Vagina (tissue), 2 donors: ENCODE data around the gene ACSS1.

Source experiments
- POLR2AphosphoS5 ChIP-seq, 2 donors: sonication (generic); formaldehyde crosslinking; IDR thresholded peaks; one replicate each; pipeline ENCODE4 v1.9.0; 2017; ENCODE audit warnings: antibody characterized with exemption in 2 of 2, mild to moderate bottlenecking in 2 of 2, low read depth in 1 of 2; ENCODE audit not compliant: insufficient read depth in 1 of 2
- TF ChIP-seq, protein P1 (sequence below), 3 experiments: fragments of 450-650 bp in 2 of 3; fragments of 200-600 bp in 1 of 3; sonication (generic) in 1 of 3; IDR thresholded peaks; one replicate each; pipeline ENCODE4 v1.5.1; 2017 to 2019; ENCODE audit warnings: antibody characterized with exemption in 3 of 3, mild to moderate bottlenecking in 2 of 3, moderate library complexity in 2 of 3

DNA sequence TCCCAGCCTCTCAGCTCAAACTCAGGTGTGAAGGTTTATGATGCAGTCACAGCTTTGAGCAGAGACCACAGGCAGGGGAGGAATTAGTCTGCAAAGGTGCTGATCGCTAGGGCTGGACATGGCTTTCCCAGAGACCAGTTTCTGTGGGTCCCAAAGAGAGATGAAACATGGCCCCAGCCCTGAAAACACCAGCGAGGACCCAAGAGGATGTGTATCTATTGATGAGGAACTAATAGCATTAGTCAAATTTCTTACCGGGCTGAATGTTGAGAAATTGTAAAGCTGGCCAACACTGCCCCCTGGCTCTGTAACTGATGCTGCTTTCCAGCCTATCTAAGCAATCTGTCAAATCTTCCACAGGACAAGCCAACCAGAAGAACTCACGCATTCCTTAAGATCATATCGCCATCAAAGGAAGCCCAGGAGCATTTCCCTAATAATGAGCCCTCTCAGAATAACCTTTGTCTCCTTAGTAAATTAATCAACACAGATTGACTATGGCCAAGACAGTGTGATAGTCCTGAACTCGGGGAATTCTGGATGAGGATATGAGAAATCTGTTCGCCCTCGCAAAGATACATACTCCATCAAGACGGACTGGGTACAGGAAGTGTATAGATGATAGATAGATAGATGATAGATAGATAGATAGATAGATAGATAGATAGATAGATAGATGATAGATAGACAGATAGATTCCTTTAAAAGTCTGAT is 7.8 kb upstream of the ACSS1 start:
- TF ChIP-seq, protein P1, sequence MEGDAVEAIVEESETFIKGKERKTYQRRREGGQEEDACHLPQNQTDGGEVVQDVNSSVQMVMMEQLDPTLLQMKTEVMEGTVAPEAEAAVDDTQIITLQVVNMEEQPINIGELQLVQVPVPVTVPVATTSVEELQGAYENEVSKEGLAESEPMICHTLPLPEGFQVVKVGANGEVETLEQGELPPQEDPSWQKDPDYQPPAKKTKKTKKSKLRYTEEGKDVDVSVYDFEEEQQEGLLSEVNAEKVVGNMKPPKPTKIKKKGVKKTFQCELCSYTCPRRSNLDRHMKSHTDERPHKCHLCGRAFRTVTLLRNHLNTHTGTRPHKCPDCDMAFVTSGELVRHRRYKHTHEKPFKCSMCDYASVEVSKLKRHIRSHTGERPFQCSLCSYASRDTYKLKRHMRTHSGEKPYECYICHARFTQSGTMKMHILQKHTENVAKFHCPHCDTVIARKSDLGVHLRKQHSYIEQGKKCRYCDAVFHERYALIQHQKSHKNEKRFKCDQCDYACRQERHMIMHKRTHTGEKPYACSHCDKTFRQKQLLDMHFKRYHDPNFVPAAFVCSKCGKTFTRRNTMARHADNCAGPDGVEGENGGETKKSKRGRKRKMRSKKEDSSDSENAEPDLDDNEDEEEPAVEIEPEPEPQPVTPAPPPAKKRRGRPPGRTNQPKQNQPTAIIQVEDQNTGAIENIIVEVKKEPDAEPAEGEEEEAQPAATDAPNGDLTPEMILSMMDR (IDR thresholded peaks at IDR 0.05): peak; percentile 75 to 92 (median 82)
- TF ChIP-seq POLR2AphosphoS5 (IDR thresholded peaks at IDR 0.05; ENCODE audit: insufficient read depth in 1 of 2, low read depth in 1 of 2): peak in 1 of 2 donors; percentile 67
